ENCODE measurements around the gene CDH24. TPM values are rescaled to one million over a fixed set of nuclear protein-coding genes. Genes with fewer than 3 reads are reported as not detected.

Gene CDH24
- total and polyA plus RNA-seq, 9 of the 15 experiments (the other 6 are each of a cell fraction or from before 2014, with no cell fraction given), result 0.04 to 16.2 (median 4.9) TPM

GRCh38 chr14:23068789-23069412 lies 11.6 kb upstream of the CDH24 start (continued):
- TF ChIP-seq, protein P1, sequence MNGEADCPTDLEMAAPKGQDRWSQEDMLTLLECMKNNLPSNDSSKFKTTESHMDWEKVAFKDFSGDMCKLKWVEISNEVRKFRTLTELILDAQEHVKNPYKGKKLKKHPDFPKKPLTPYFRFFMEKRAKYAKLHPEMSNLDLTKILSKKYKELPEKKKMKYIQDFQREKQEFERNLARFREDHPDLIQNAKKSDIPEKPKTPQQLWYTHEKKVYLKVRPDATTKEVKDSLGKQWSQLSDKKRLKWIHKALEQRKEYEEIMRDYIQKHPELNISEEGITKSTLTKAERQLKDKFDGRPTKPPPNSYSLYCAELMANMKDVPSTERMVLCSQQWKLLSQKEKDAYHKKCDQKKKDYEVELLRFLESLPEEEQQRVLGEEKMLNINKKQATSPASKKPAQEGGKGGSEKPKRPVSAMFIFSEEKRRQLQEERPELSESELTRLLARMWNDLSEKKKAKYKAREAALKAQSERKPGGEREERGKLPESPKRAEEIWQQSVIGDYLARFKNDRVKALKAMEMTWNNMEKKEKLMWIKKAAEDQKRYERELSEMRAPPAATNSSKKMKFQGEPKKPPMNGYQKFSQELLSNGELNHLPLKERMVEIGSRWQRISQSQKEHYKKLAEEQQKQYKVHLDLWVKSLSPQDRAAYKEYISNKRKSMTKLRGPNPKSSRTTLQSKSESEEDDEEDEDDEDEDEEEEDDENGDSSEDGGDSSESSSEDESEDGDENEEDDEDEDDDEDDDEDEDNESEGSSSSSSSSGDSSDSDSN (IDR thresholded peaks at IDR 0.05; ENCODE audit: borderline replicate concordance in 1 of 2, low read depth in 2 of 2, low read length in 2 of 2), result no peak
- TF ChIP-seq PHTF2 (CRISPR knock-in tag; IDR thresholded peaks at IDR 0.05) (no peak), ATF3 (IDR thresholded peaks at IDR 0.05) (no peak), ATF3 (CRISPR knock-in tag; conservative IDR thresholded peaks at IDR 0.05) (peak; percentile 69; the same call in 1 of the 2 replicates), HDAC8 (tag; IDR thresholded peaks at IDR 0.05) (no peak), JUN (IDR thresholded peaks at IDR 0.05; ENCODE audit: borderline replicate concordance, low read depth, low read length) (no peak), JUN (CRISPR knock-in tag; IDR thresholded peaks at IDR 0.05; ENCODE audit: borderline replicate concordance) (no peak), HMBOX1 (IDR thresholded peaks at IDR 0.05) (no peak), NR2C1 (IDR thresholded peaks at IDR 0.05) (no peak), NR2C1 (tag; IDR thresholded peaks at IDR 0.05) (0 out of 2 replicates have a peak, but pooled peaks have one; percentile 20), NFIC (IDR thresholded peaks at IDR 0.05) (no peak)
- TF ChIP-seq, protein P2, sequence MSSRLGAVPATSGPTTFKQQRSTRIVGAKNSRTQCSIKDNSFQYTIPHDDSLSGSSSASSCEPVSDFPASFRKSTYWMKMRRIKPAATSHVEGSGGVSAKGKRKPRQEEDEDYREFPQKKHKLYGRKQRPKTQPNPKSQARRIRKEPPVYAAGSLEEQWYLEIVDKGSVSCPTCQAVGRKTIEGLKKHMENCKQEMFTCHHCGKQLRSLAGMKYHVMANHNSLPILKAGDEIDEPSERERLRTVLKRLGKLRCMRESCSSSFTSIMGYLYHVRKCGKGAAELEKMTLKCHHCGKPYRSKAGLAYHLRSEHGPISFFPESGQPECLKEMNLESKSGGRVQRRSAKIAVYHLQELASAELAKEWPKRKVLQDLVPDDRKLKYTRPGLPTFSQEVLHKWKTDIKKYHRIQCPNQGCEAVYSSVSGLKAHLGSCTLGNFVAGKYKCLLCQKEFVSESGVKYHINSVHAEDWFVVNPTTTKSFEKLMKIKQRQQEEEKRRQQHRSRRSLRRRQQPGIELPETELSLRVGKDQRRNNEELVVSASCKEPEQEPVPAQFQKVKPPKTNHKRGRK (tag; IDR thresholded peaks at IDR 0.05), result no peak
